OCI-LY3 (cell line): ENCODE measurements around the gene IZUMO2.

ENCODE experiments used
- EZH2phosphoT487 ChIP-seq: fragments of 200-600 bp; shearing (Covaris generic); IDR thresholded peaks from 2 replicates; pipeline ENCODE4 v1.6.1; 2018; ENCODE audit warnings: antibody characterized with exemption, mixed run types, low read depth
- TF ChIP-seq, protein P1 (sequence below): fragments of 200-600, 300-600 bp; sonication (generic); IDR thresholded peaks from 2 replicates; pipeline ENCODE4 v1.5.1; 2014; ENCODE audit warnings: antibody characterized with exemption, low read length, low read depth

DNA sequence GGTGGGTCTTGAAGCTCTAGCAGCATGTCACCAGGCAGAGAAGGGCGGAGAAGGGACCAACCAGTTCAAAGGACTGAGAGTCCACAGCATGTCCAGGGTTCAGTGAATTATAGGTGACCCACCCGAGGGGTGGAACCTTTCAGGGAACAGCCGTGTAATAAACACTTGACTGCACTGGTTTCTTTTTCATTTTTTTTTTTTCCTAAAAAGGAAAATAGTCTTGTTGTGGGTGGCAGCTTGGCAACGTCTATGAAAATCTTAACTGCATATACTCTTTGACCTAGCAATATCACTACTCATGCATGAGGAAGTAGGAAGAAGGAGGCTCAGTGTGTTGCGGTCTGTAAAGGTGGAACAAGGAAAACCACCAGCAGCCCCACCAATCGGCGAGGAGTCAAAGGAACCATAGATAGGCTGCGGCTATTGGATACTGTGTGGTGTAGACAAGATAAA is 27.4 kb upstream of the IZUMO2 start:
- TF ChIP-seq, protein P1, sequence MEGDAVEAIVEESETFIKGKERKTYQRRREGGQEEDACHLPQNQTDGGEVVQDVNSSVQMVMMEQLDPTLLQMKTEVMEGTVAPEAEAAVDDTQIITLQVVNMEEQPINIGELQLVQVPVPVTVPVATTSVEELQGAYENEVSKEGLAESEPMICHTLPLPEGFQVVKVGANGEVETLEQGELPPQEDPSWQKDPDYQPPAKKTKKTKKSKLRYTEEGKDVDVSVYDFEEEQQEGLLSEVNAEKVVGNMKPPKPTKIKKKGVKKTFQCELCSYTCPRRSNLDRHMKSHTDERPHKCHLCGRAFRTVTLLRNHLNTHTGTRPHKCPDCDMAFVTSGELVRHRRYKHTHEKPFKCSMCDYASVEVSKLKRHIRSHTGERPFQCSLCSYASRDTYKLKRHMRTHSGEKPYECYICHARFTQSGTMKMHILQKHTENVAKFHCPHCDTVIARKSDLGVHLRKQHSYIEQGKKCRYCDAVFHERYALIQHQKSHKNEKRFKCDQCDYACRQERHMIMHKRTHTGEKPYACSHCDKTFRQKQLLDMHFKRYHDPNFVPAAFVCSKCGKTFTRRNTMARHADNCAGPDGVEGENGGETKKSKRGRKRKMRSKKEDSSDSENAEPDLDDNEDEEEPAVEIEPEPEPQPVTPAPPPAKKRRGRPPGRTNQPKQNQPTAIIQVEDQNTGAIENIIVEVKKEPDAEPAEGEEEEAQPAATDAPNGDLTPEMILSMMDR, result no peak
- TF ChIP-seq EZH2phosphoT487, result no peak
